CD4-positive, alpha-beta T cell treated with Interleukin-2 at 100 ng/mL for 4 hours (primary cell): ENCODE results near the gene NRXN2.
A peak's percentile ranks its signal among the peaks of the same experiment; 100 is the strongest.
"Not testable (repeated sequence)": the region's sequence is repeated elsewhere in the genome, so short reads cannot be mapped to it uniquely, and the experiment has no call there.

Experiments used
- DNase-seq: peaks from one replicate; pipeline ENCODE4 v3.0.0-alpha.2; 2020; ENCODE audit warnings: low spot score

NRXN2 gene

GRCh38 chr11:64674774-64675173 is 48.2 kb downstream of the NRXN2 start:
- DNase-seq: no peak

- no peak for DNase-seq
Observed at GRCh38 chr11:64673279-64673678, 49.7 kb downstream of the NRXN2 start.

- DNase-seq: no peak
Observed at GRCh38 chr11:64672875-64673274, 50.1 kb downstream of the NRXN2 start.

- no peak for DNase-seq
Observed at GRCh38 chr11:64670975-64671374, 52.0 kb downstream of the NRXN2 start.

- DNase-seq: no peak
Observed at GRCh38 chr11:64667154-64667745, 55.7 kb downstream of the NRXN2 start.

- no peak for DNase-seq
Observed at GRCh38 chr11:64665411-64665821, 57.6 kb downstream of the NRXN2 start.

GRCh38 chr11:64664236-64664870 is 58.6 kb downstream of the NRXN2 start:
- DNase-seq: not testable (repeated sequence)

- no peak for DNase-seq
Observed at GRCh38 chr11:64663656-64664055, 59.3 kb downstream of the NRXN2 start.

- DNase-seq: no peak
Observed at GRCh38 chr11:64661614-64662013, 61.4 kb downstream of the NRXN2 start.

- DNase-seq: no peak
Observed at GRCh38 chr11:64661146-64661545, 61.9 kb downstream of the NRXN2 start.

GRCh38 chr11:64660706-64661105 is 62.3 kb downstream of the NRXN2 start:
- DNase-seq: no peak

- no peak for DNase-seq
Observed at GRCh38 chr11:64660205-64660604, 62.8 kb downstream of the NRXN2 start.

- no peak for DNase-seq
Observed at GRCh38 chr11:64659417-64660144, 63.4 kb downstream of the NRXN2 start.

- DNase-seq: no peak
Observed at GRCh38 chr11:64658265-64658664, 64.7 kb downstream of the NRXN2 start.

GRCh38 chr11:64656862-64657261 is 66.1 kb downstream of the NRXN2 start:
- DNase-seq: no peak

GRCh38 chr11:64655941-64656601 is 66.9 kb downstream of the NRXN2 start:
- DNase-seq: no peak

GRCh38 chr11:64654958-64655541 is 67.9 kb downstream of the NRXN2 start:
- no peak for DNase-seq

- no peak for DNase-seq
Observed at GRCh38 chr11:64654439-64654838, 68.6 kb downstream of the NRXN2 start.

GRCh38 chr11:64653388-64653973 is 69.5 kb downstream of the NRXN2 start:
- no peak for DNase-seq

GRCh38 chr11:64652586-64653387 is 70.2 kb downstream of the NRXN2 start:
- DNase-seq: peak; percentile 67

- no peak for DNase-seq
Observed at GRCh38 chr11:64650923-64651523, 72.0 kb downstream of the NRXN2 start.
